IPS DF 4.7 (cell line): ENCODE data around the gene KHDC4.

Source experiments
- DNase-seq: peaks from one replicate; pipeline ENCODE4 v3.0.0-alpha.2; 2013; ENCODE audit warnings: low spot score; ENCODE audit errors: extremely low read depth

Gene KHDC4

GRCh38 chr1:155969377-155969791 is 35.2 kb upstream of the KHDC4 start:
- DNase-seq, result no peak

- DNase-seq, result no peak
Observed at GRCh38 chr1:155968670-155969069, 34.5 kb upstream of the KHDC4 start.

GRCh38 chr1:155968051-155968400 is 33.8 kb upstream of the KHDC4 start:
- DNase-seq, result no peak

DNA sequence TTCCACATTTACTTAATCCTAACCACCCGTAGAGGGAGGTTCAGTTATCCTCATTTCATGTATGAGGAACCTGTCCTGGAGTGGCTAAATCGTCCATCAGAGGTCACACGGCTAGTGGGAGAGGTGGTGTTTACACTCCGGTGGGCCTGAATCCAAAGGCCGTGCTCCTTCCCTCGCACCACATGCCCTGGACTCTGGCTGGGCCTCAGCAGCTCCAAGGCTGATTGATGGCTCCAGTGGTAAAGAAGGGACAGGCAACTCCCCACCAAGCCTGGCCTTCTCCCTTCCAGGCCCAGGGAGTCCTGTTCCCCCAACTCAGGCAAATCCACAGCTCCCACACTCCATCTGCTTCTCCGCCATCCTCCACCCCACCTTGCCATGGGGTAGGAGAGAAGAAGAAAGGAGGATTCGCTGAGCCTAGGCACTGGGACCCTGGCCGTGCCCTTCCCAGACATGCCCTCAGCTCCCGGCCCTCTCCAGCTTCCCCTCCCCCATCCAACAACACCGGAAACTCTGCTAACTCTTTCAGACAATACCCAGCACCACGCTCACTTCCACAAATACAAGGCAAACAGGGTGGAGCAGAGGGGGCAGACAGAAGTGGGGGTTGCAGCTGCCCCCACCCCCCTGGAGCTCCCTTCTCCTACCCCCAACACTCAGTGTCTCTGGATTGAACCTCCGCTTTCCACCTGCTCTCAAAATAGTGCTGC is 33.3 kb upstream of the KHDC4 start:
- no peak for DNase-seq

DNA sequence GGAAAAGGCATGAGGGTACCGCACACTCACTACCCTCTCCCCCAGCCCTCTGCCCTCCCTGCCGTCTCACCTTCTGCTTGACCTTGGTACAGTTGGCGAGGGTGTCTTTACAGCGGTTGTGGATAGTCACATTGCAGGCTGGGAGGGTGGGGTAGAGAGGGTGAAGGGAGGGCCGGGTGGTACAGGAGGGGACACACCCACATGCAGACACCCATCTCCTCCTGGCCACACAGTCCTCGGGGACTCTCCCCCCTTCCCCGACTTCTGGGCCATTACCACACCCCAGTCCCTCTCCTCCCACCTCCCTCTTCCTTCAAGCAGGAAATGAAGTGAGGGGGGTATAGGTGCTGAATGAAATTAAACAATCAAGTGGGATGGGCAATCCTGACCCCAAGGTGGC is 32.5 kb upstream of the KHDC4 start:
- no peak for DNase-seq

DNA sequence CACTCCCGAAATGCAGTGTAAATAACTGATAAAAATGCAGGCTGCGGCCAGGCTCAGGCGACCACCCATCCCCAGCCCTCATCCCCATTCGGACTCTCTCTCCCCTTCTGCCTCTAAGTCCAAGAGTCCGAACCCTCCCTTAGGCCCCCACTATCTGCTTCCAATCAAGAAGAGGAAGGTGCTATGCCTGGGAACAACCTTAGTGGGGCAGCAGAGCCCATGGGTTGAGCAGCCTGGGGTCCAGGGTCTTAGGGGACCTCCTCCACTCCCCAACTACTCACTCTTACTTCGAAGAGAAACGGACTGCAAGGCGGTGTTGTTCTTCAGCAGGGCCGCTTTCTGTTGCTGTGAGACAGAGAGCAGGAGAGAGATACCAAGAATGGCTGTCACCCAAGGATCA is 31.9 kb upstream of the KHDC4 start:
- no peak for DNase-seq

DNA sequence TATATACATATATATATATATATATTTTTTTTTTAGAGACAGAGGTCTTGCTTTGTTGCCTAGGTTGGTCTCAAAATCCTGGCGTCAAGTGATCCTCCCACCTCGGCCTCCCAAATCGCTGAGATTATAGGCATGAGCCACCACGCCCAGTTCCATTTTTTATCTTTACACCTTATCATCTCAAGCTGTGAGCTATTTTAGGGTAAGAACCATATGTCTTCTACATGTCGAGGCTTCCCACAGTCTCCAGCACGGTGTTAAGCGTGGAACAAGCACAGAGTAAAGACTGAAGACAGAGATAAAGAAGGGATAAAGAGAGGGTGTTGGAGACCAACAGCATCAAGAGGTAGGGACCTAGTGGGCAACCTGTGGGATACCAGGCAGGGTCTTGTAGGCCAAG is 30.0 kb upstream of the KHDC4 start:
- no peak for DNase-seq

DNA sequence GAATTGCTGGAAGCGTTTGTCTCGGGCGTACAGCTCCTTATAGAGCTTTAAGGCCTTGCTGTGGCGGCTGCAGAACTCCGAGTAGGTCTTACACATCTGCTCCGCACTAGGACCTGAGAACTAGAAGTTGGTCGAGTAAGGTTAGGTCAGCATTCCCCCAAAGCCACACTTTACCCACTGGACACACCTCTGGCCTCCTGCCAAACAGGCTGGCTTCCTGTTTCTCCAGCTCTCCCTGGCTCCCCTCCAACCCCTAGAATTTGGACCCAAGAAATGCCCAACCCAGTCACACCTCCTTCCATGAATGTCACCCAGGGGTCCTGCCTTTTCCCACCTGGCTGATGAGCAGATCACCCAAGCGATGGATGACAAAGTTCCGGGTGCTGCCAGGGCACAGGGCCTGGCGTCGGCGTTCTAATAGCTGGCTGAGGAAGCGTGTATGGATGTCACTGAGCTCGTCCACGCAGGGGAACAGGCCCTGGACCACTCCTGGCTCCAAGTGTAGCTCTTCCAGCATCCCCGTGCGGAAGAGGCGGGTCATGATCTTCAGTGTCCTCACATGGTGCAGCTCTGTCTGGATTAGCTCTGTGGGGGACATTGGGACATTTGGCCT is 28.5 kb upstream of the KHDC4 start:
- no peak for DNase-seq

DNA sequence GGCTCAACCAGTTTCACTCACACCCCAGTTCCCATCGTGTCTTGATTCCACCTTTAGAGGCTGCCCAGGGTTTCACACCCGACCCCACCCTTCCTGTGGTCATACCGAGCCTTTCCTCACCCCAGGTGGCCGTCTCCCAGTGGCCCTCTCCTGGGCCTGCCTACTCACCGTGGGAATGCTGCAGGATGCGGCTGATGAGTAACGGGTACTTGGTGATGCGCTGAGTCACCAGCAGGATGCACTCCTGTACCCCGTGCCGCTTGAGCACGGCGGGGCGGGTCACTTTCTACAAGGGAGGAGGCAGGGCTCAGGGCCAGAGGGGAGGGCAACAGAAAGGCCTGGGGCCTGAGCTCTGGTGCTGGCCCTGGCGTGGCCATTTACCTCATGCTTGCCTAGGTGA is 27.7 kb upstream of the KHDC4 start:
- no peak for DNase-seq

GRCh38 chr1:155960081-155960745 is 26.0 kb upstream of the KHDC4 start:
- DNase-seq, result no peak

- DNase-seq, result no peak
Observed at GRCh38 chr1:155957411-155957915, 23.2 kb upstream of the KHDC4 start.

GRCh38 chr1:155954645-155955044 is 20.4 kb upstream of the KHDC4 start:
- DNase-seq, result no peak

GRCh38 chr1:155952505-155952890 is 18.3 kb upstream of the KHDC4 start:
- no peak for DNase-seq

GRCh38 chr1:155951753-155952504 is 17.7 kb upstream of the KHDC4 start:
- no peak for DNase-seq

DNA sequence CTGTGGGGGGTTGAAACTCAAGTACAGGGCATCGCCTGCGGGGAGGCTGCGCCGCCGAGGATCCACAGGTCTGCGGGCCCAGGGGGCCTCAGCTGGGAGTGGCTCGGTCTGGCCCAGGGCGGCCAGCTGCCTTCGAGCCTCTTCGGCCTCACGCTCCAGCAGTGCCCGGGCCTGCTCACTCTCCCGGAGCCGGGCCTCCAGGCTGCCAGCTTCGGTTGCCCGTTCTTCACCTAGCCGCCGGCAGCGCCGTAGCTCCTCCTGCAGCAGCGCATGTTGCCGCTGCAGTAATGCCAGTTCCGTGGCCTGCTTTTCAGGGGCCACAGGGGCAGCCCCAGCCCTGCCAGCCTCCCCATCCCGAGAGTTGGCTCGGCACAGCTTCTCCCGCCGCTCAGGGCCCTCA is 16.6 kb upstream of the KHDC4 start:
- no peak for DNase-seq

DNA sequence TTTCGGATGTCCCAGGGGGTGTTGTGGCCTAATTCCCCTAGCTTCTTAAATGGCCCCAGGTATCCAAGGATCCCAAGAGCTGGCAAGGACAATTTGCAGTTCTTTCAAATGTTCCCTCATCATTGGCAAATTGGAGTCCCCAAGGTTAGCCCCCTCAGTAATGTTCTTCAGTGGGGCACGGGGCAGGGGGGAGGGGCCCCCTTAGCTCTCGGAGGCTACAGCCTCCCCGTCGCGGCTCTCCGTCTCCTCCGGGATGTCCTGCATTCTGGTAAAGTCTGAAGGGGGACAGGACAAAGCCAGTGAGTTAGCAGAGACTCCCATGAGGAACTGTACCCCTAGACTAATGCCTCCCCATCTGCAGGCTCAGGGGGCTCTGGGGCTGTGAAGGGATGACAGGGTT is 13.5 kb upstream of the KHDC4 start:
- DNase-seq, result no peak

DNA sequence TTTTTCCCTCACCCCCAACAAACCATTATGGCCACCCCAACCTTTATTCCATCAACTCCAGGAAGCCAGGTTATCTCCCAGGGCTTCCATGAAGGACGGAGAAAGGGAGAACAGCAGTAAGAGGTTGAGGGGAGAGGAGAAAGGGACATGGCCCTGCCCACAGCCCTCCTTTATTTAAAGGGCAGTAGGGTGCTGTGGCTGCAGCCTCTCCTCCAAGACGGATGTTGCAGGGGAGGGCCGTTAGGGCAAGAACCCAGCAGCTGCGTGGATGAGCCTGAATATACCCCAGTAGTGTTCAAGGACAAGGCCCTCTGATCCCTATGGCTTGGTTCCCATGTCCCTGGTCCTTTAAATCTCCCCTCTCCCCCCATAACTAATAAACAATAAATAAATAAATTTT is 13.1 kb upstream of the KHDC4 start:
- no peak for DNase-seq

GRCh38 chr1:155946633-155947219 is 12.5 kb upstream of the KHDC4 start:
- DNase-seq, result no peak

DNA sequence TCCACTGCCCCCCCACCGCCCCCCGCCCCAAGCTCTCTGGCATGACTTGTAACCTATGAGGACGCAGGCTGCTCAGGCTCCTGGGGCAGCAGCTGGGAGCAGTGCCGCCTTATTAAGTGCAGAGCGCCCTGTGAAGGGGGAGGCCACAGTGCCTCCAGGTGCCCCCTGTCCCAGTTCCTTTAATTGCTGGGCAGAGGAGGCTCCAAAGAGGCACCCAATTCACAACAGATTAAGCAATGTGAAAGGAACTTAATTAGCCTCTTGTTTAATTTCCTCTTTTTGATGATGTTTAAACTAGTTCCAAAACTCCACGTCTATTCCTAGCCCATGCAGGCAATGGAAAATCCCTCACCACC is 10.2 kb upstream of the KHDC4 start:
- no peak for DNase-seq

- no peak for DNase-seq
Observed at GRCh38 chr1:155942578-155943141, 8.4 kb upstream of the KHDC4 start.

DNA sequence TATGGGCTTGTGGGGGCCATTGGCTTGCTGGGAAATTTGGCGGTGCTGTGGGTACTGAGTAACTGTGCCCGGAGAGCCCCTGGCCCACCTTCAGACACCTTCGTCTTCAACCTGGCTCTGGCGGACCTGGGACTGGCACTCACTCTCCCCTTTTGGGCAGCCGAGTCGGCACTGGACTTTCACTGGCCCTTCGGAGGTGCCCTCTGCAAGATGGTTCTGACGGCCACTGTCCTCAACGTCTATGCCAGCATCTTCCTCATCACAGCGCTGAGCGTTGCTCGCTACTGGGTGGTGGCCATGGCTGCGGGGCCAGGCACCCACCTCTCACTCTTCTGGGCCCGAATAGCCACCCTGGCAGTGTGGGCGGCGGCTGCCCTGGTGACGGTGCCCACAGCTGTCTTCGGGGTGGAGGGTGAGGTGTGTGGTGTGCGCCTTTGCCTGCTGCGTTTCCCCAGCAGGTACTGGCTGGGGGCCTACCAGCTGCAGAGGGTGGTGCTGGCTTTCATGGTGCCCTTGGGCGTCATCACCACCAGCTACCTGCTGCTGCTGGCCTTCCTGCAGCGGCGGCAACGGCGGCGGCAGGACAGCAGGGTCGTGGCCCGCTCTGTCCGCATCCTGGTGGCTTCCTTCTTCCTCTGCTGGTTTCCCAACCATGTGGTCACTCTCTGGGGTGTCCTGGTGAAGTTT is 7.8 kb upstream of the KHDC4 start:
- DNase-seq, result no peak
